Measurements from ENCODE around the gene CRYZL1.
"Not testable (repeated sequence)": the region's sequence is repeated elsewhere in the genome, so short reads cannot be mapped to it uniquely, and the experiment has no call there.

The CRYZL1 gene

DNA sequence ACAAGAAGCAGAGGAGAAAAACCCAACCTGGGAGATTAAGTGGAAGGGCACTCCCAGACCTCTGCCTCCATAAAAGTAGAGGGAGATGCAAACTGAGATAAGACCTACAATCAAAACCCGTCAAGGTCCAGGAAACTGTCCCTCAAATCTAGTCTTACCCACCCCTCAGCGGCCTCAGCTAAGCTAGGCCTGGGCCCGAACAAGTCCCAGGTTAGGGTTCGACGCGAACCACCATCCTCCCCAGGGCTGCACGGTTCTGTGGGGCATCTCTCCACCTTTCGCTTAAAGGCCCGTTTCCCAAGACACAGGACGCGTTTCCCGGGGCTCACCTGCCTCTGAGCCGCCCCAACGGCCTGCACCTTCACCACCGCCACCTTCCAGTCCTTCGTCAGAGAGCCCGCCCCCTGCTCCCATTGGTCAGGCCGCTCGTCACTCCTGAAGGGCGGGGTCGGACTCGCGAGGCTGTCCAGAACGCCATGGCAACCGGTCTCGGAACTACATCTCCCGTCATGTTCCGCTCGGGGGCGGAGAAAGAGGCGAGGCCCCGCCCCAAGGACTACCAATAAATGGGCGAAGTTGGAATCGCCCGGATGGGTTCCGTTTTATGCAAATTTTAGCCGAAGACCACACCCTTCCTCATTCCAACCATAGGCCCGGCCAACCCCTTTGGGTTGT, at the start of gene CRYZL1:
Gene CRYZL1, minus strand, starts transcription at position 390 of the 675 bp plus-strand sequence. CDS start 10,190 bp downstream, outside the sequence.
- Mint-ChIP-seq H3K9me3 (no peaks in the 10 kb centered on the region), H3K4me1 (ENCODE audit: low read depth) (peaks cover 17% of the 10 kb centered on the region), H3K4me3 (peak within 1 kb of the TSS; percentile 88), H3K27me3 (ENCODE audit: low read depth) (peaks cover 22% of the 10 kb centered on the region), H3K27ac (peak within 1 kb of the TSS; percentile 94), H3K36me3 (ENCODE audit: low read depth) (peaks cover 9% of the 10 kb centered on the region)
- peak; percentile 100 for DNase-seq (ENCODE audit: low spot score)

DNA sequence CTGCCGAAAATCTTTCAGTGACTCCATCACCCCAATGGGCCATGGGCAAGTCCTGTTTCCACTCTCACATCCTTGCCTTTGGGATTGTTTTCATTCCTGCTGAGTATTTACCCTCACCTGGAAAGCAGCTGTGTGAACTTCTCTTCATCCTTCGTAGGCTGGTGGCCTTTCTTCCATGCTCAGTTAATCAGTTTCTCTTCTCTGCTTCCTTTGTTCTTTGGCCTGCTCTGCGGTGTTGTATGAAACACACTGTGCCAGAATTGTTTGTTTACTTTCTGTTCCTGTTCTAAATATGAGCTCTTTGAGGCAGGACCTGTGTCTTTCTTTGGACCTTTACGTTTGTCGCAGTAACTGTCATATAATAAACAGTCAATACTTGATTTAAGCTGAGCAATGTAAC, 49.3 kb upstream of the CRYZL1 start:
- Mint-ChIP-seq H3K9me3 (no peaks in the 10 kb centered on the region), H3K4me3 (no peak overlapping the region), H3K27me3 (ENCODE audit: low read depth) (peaks cover 7% of the 10 kb centered on the region), H3K4me1 (ENCODE audit: low read depth) (no peaks in the 10 kb centered on the region), H3K27ac (no peak overlapping the region), H3K36me3 (ENCODE audit: low read depth) (no peaks in the 10 kb centered on the region)
- DNase-seq (ENCODE audit: low spot score), result no peak

DNA sequence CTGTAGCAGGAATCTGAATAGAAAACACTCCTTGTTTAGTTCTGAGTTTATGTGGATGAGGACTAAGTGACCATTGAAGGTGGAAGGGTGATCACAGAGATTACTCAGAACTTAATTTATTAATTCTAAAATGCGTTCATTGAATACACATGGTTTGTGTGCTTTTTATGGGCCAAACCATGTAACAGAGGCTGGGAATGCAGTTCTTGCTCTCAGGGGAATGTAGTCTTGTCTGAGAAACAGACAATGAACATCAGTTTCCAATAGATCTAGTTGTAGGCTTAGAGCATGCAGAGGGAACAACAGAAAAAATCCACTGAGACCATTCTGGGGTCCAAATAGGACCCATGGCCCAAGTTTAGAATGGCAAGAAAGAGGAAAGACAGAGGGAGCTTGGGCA, 46.8 kb upstream of the CRYZL1 start:
- Mint-ChIP-seq H3K9me3 (no peaks in the 10 kb centered on the region), H3K4me1 (ENCODE audit: low read depth) (no peaks in the 10 kb centered on the region), H3K27ac (no peak overlapping the region), H3K4me3 (no peak overlapping the region), H3K36me3 (ENCODE audit: low read depth) (no peaks in the 10 kb centered on the region), H3K27me3 (ENCODE audit: low read depth) (peaks cover 12% of the 10 kb centered on the region)
- no peak for DNase-seq (ENCODE audit: low spot score)

DNA sequence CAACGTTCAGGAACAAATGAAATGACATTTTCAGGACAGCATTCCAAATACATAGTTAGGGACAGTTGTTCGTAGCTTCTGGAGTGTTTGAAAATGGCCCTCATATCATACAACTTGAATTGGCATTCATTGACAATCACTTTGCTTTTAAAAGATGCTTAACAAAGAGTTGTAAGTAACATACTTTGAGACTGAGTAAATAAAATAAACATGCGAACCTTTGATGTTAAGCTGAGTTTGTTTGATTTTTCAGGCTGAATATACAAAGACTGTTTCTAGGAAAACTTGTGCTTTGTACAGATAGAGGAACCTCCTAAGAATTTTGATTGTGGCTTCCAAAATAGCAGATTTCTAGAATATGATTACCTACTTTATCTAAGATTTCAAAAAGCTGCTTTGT, 46.1 kb upstream of the CRYZL1 start:
- Mint-ChIP-seq H3K36me3 (ENCODE audit: low read depth) (no peaks in the 10 kb centered on the region), H3K4me1 (ENCODE audit: low read depth) (no peaks in the 10 kb centered on the region), H3K27ac (no peak overlapping the region), H3K27me3 (ENCODE audit: low read depth) (peaks cover 10% of the 10 kb centered on the region), H3K9me3 (no peaks in the 10 kb centered on the region), H3K4me3 (no peak overlapping the region)
- DNase-seq (ENCODE audit: low spot score), result no peak

DNA sequence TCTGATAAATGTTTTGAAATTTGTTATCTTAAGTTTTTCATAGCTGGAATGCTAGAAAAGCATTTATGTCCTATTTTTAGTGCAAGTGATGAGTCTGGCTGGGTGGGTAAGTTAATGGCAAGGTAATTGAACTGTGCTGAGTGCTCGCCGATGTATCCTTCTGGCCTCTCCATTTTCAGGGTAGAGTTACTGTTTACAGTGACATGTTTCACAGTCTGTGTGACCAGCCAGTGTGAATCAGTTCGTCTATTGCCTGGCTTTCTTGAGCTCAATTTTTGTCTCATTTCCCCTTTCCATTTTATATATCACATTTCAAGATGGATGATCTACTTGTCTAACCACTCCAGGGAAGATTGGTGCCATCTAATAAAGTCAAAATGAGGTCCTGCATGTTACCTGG, 44.8 kb upstream of the CRYZL1 start:
- H3K9me3 Mint-ChIP-seq, result no peaks in the 10 kb centered on the region
- no peaks in the 10 kb centered on the region for H3K36me3 Mint-ChIP-seq (ENCODE audit: low read depth)
- H3K27ac Mint-ChIP-seq, result no peak overlapping the region

DNA sequence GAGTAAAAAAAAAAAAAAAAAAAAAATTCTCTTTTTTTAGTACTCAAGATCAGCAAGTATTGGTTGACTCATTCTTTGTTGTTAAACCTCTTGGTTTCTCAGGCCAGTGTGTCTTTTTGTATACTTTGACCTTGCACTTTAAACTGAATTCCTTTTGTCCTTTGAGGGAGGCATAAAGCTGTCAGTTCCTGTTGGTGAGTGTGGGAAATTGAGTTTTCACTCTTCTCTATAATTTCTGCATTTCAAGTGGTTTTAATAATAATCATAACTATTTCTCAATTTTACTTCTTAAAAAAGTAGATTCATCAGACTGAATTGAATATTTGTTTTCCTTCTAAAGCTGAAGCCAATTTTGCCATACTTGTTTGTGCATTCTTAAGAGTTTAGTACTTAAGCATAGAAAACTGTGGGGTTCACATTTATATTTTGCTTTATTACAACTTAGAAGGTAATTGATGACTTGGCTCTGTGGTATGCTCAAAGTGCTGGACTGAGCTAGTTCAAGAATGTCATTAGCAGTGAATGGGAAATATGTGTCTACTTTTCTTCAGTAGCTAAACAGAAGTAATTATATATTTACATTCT, 44.2 kb upstream of the CRYZL1 start:
- no peak for DNase-seq (ENCODE audit: low spot score)
- H3K27me3 Mint-ChIP-seq (ENCODE audit: low read depth), result peaks cover 10% of the 10 kb centered on the region
- H3K27ac Mint-ChIP-seq, result no peak overlapping the region
- no peaks in the 10 kb centered on the region for H3K36me3 Mint-ChIP-seq (ENCODE audit: low read depth)
- H3K9me3 Mint-ChIP-seq, result no peaks in the 10 kb centered on the region
- H3K4me1 Mint-ChIP-seq (ENCODE audit: low read depth), result no peaks in the 10 kb centered on the region
- no peak overlapping the region for H3K4me3 Mint-ChIP-seq

More for the DNA sequence above, 44.8 kb upstream of the CRYZL1 start:
- no peaks in the 10 kb centered on the region for H3K4me1 Mint-ChIP-seq (ENCODE audit: low read depth)
- no peak overlapping the region for H3K4me3 Mint-ChIP-seq
- peaks cover 10% of the 10 kb centered on the region for H3K27me3 Mint-ChIP-seq (ENCODE audit: low read depth)
- DNase-seq (ENCODE audit: low spot score), result no peak

DNA sequence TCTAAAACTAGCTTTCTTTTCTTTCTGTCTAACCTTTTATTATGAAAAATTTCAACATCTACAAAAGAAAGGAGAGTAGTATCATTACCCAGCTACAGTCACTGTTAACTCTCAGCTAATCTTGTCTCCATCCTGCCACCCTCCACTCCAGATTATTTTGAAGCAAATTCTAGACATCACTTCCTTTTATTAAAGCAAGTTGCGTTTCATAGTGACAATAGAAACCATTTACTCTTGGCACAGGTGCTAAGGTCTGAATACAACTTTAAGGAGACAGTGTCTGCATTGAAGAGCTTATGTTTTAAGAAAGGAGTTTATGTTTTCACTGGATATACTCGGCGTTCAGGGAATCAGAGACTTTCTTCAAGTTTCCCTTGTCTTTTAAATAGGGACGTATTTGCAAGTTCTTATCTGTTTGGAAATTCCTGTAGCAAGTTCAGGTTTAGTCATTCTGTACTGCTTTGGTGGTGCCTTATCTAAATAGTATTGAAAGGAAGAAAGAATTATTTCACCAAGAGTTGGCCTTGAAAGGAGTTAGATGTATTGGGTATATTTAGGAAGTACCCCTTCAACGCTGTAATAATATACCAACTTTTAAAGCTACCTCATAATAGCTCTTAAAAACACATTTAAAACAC, 43.5 kb upstream of the CRYZL1 start:
- Mint-ChIP-seq H3K27me3 (ENCODE audit: low read depth) (peaks cover 10% of the 10 kb centered on the region), H3K27ac (no peak overlapping the region), H3K4me1 (ENCODE audit: low read depth) (no peaks in the 10 kb centered on the region), H3K4me3 (no peak overlapping the region), H3K36me3 (ENCODE audit: low read depth) (no peaks in the 10 kb centered on the region), H3K9me3 (no peaks in the 10 kb centered on the region)
- DNase-seq (ENCODE audit: low spot score), result no peak

DNA sequence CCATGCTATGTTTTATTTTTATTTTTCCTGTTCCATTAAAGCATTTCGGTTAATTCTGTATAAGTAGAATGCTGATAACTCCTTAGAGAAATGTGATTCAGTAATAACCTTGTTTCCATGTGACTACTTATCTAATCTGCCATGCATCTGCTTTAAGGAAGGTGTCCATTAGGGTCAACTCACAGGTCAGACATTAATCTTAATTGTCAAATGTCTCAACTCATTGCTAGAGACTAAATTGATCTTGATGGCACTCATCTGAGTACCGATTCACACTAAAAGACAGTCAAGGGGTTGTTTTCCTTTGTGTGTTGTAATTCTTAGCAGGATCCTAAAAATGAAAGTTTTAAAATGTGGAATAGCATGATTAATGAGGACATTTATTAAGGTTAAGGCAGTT, 42.5 kb upstream of the CRYZL1 start:
- Mint-ChIP-seq H3K4me3 (no peak overlapping the region), H3K36me3 (ENCODE audit: low read depth) (no peaks in the 10 kb centered on the region), H3K4me1 (ENCODE audit: low read depth) (no peaks in the 10 kb centered on the region), H3K27me3 (ENCODE audit: low read depth) (peaks cover 10% of the 10 kb centered on the region), H3K9me3 (no peaks in the 10 kb centered on the region), H3K27ac (no peak overlapping the region)
- DNase-seq (ENCODE audit: low spot score), result no peak

DNA sequence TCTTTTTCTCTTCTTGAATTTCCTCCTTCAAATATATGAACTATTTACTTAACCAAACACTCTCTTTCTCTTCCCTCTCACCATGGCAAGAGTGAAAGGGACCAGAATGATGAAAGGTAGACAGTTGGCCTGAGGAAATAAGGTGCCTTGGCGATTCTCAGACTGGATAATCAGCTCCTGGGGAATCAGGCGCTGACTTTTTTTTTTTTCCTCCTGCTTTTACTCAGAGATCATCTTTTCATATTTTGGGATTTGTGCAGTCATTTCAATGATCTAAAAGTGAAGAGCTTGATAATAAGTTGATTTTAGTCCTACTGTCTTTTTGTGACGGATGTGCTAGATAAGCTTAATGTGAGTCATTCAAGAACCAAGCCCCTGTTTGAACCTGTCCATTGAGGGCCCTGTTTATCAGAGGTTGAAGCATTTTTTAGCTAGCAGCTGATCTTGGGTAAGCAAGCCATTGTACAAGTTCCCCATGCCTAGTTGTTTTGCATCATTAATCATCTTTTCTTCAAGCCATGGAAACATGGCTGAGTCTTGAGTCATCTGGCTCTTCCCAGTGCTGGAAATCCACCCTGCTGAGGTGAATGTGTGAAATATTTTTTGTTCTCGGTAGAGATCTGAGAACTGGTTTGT, 41.6 kb upstream of the CRYZL1 start:
- H3K27ac Mint-ChIP-seq, result no peak overlapping the region
- H3K9me3 Mint-ChIP-seq, result no peaks in the 10 kb centered on the region
- no peak for DNase-seq (ENCODE audit: low spot score)
- no peaks in the 10 kb centered on the region for H3K36me3 Mint-ChIP-seq (ENCODE audit: low read depth)
- H3K27me3 Mint-ChIP-seq (ENCODE audit: low read depth), result peaks cover 10% of the 10 kb centered on the region
- no peaks in the 10 kb centered on the region for H3K4me1 Mint-ChIP-seq (ENCODE audit: low read depth)
- no peak overlapping the region for H3K4me3 Mint-ChIP-seq

DNA sequence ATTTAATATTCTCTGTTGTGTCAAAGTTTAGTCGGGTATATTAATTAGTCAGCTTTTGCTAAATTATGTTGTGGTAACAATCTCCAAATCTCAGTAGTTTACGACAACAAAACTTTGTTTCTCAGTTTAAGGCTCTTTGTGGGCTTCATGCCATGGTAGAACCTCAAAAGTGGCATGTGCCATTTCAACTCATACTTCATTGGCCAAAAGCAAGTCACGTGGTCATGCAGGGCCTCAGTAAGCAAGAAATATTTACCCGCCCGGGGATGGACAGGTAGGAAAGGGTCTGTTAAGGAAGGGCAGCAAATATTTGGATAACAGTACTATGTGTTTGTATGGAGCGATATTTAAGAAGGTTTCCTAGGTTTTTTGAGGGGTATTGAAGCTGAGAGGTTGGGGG, 39.3 kb upstream of the CRYZL1 start:
- H3K4me1 Mint-ChIP-seq (ENCODE audit: low read depth), result no peaks in the 10 kb centered on the region
- H3K9me3 Mint-ChIP-seq, result no peaks in the 10 kb centered on the region
- DNase-seq (ENCODE audit: low spot score), result no peak
- no peaks in the 10 kb centered on the region for H3K36me3 Mint-ChIP-seq (ENCODE audit: low read depth)
- peaks cover 7% of the 10 kb centered on the region for H3K27me3 Mint-ChIP-seq (ENCODE audit: low read depth)
- no peak overlapping the region for H3K4me3 Mint-ChIP-seq
- H3K27ac Mint-ChIP-seq, result no peak overlapping the region

DNA sequence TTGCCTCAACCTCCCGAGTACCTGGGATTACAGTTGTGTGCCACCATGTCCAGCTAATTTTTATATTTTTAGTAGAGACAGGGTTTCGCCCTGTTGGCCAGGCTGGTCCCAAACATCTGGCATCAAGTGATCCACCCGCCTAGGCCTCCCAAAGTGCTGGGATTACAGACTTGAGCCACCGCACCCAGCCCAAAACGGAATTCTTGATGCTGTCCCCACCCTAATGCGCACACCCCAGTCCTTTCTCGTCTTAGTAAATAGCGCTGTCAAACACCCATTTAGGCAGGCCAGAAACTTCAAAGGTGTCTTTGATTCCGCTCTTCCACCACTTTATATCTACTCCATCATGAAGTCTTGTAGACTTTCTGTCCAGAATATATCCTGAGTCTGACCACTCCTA, 35.9 kb upstream of the CRYZL1 start:
- Mint-ChIP-seq H3K4me1 (ENCODE audit: low read depth) (no peaks in the 10 kb centered on the region), H3K36me3 (ENCODE audit: low read depth) (no peaks in the 10 kb centered on the region), H3K27me3 (ENCODE audit: low read depth) (peaks cover 2% of the 10 kb centered on the region), H3K4me3 (no peak overlapping the region), H3K9me3 (no peaks in the 10 kb centered on the region), H3K27ac (no peak overlapping the region)
- no peak for DNase-seq (ENCODE audit: low spot score)

DNA sequence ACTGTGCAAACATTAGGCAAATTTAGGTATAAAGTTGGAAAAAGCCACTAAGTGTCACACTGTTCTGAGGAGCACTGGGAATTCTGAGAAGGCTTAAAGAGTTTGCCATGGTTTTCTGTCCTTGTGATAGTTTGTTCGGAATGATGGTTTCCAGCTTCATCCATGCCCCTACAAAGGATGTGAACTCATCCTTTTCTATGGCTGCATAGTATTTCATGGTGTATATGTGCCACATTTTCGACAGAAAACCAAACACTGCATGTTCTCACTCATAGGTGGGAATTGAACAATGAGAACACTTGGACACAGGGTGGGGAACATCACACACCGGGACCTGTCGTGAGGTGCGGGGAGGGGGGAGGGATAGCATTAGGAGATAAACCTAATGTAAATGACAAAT, 35.1 kb upstream of the CRYZL1 start:
- not testable (repeated sequence) for H3K36me3 Mint-ChIP-seq (ENCODE audit: low read depth); H3K27me3 Mint-ChIP-seq (ENCODE audit: low read depth); H3K9me3 Mint-ChIP-seq; H3K4me3 Mint-ChIP-seq; H3K27ac Mint-ChIP-seq; DNase-seq (ENCODE audit: low spot score); H3K4me1 Mint-ChIP-seq (ENCODE audit: low read depth)

DNA sequence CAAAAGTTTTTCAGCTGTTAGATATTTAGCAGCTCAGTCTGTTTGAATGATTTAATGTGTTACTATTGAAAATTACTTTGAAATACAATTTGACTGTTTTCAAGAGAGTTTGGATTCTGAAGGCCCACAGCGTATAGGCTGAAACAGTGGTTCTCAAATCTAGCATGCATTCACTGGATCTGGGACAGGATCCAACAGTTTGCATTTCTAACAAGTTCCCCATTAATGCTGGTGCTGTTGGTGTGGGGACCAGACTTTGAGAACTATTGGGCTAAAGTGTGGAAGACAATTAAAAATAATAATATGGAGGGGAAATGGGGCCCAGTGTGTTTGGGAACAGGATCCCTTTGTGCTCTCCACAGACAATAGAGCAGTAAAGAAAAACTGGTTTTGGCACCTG, 32.7 kb upstream of the CRYZL1 start:
- no peak overlapping the region for H3K27ac Mint-ChIP-seq

DNA sequence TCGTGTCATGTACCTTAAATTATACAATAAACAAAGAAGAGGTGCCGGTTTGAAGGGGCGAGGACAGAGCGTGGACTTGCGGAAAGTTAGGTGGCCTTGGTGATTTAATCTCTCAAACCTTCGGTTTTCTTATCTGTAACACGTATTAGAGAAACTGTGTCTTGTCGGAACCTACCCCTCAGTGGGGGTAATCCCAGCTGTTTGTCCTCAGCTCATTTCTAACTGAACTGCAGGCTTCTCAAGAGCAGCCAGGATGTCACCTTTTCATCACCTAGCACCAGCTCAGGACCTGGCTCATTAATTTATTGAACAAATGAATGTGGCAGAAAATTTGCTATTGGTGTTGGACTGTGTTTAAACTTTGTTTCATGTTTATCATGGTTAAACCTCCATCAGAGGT, 31.9 kb upstream of the CRYZL1 start:
- no peak overlapping the region for H3K27ac Mint-ChIP-seq
- DNase-seq (ENCODE audit: low spot score), result no peak
- H3K4me3 Mint-ChIP-seq, result no peak overlapping the region
- H3K27me3 Mint-ChIP-seq (ENCODE audit: low read depth), result peaks cover 2% of the 10 kb centered on the region
- no peaks in the 10 kb centered on the region for H3K36me3 Mint-ChIP-seq (ENCODE audit: low read depth)
- no peaks in the 10 kb centered on the region for H3K4me1 Mint-ChIP-seq (ENCODE audit: low read depth)
- H3K9me3 Mint-ChIP-seq, result no peaks in the 10 kb centered on the region

More for the DNA sequence above, 32.7 kb upstream of the CRYZL1 start:
- no peak for DNase-seq (ENCODE audit: low spot score)
- Mint-ChIP-seq H3K36me3 (ENCODE audit: low read depth) (no peaks in the 10 kb centered on the region), H3K27me3 (ENCODE audit: low read depth) (peaks cover 2% of the 10 kb centered on the region), H3K4me1 (ENCODE audit: low read depth) (no peaks in the 10 kb centered on the region), H3K4me3 (no peak overlapping the region), H3K9me3 (no peaks in the 10 kb centered on the region)

Measured in T-helper 2 cell treated with Interferon-gamma antibody and Interleukin-4, amounts not matched to agents 5 μg/mL and 100 μg/mL, for 36 hours (primary cell).